Transverse colon (tissue), 4 donors: ENCODE results near the gene C12orf75. TPM values are rescaled to one million over a fixed set of nuclear protein-coding genes. Genes with fewer than 3 reads are reported as not detected.

Experiments used
- DNase-seq: peaks from one replicate; pipeline ENCODE4 v3.0.0-alpha.2; 2019
- H3K27ac ChIP-seq, 4 donors: fragments of 200-600 bp; sonication (generic); 2 replicates each; pipeline ENCODE4 v1.5.1; 2016 to 2018; ENCODE audit warnings: inconsistent platforms in 4 of 4
- H3K27me3 ChIP-seq: fragments of 200-600 bp; sonication (generic); 2 replicates; pipeline ENCODE4 v1.5.1; 2017; ENCODE audit warnings: inconsistent platforms
- H3K36me3 ChIP-seq, 4 donors: fragments of 200-600 bp; sonication (generic); 2 replicates each; pipeline ENCODE4 v1.5.1; 2017 to 2019; ENCODE audit warnings: inconsistent platforms in 4 of 4
- H3K4me1 ChIP-seq, 4 donors: fragments of 200-600 bp; sonication (generic); 2 replicates each; pipeline ENCODE4 v1.5.1; 2017 to 2020; ENCODE audit warnings: inconsistent platforms in 4 of 4
- H3K4me3 ChIP-seq, 4 donors: fragments of 200-600 bp; sonication (generic); 1 replicate in 1 of 4; 2 replicates in 3 of 4; pipeline versions ENCODE4 v1.5.1 to v1.6.1; 2017 to 2019; ENCODE audit warnings: inconsistent platforms in 4 of 4
- H3K9me3 ChIP-seq, 2 donors: fragments of 200-600 bp; sonication (generic); 2 replicates each; pipeline ENCODE4 v1.5.1; 2017 to 2019; ENCODE audit warnings: inconsistent platforms in 2 of 2
- EP300 ChIP-seq: sonication (generic); formaldehyde crosslinking; IDR thresholded peaks from one replicate; pipeline ENCODE4 v1.6.1; 2017; ENCODE audit warnings: antibody characterized with exemption, low read depth
- POLR2A ChIP-seq: fragments of 450-650 bp; IDR thresholded peaks from one replicate; pipeline ENCODE4 v1.6.1; 2016; ENCODE audit warnings: antibody characterized with exemption, mild to moderate bottlenecking, moderate library complexity
- POLR2AphosphoS5 ChIP-seq, 3 donors: sonication (generic); formaldehyde crosslinking; IDR thresholded peaks; one replicate each; pipeline ENCODE4 v1.6.1; 2016; ENCODE audit warnings: antibody characterized with exemption in 3 of 3
- WGBS, 2 donors: methylation state at CpG; one replicate each; pipeline ENCODE4 v1.1.5; 2018; ENCODE audit warnings: low coverage in 1 of 2; 5-methylcytosine and 5-hydroxymethylcytosine counted together
- in situ Hi-C, 4 donors: fragments of 200-750 bp; cut with MboI; loops; one replicate each; pipeline versions ENCODE4 v1.15.0 to v1.15.1; 2017; ENCODE audit warnings: low sequenced_read_pairs in 3 of 4, low pct_ligation_motif_present in 1 of 4, low pct_unique_long_range_greater_than_20kb in 1 of 4
- intact Hi-C: fragments of 100-400 bp; cut with DNase I; formaldehyde crosslinking; loops from one replicate; pipeline ENCODE4 v1.15.1; 2023; ENCODE audit warnings: low total_unique reads
- total RNA-seq, 4 donors: library from RNA; depleted of rRNA; stranded (reverse); fragments of >200 nt; gene quantifications; one replicate each; pipeline ENCODE4 v1.1.0, GENCODE V29; 2016
- TF ChIP-seq, protein P1 (sequence below), 5 experiments: fragments of 200-600 bp in 3 of 5; fragments of 450-650 bp in 2 of 5; sonication (generic) in 3 of 5; IDR thresholded peaks; 1 replicate in 2 of 5; 2 replicates in 3 of 5; pipeline ENCODE4 v1.5.1; 2016 to 2017; ENCODE audit warnings: antibody characterized with exemption in 5 of 5, inconsistent platforms in 3 of 5, mild to moderate bottlenecking in 2 of 5, moderate library complexity in 1 of 5

The C12orf75 gene
- total RNA-seq, 4 donors from 2014 or later: 14.1 to 120 (median 70.6) TPM

DNA sequence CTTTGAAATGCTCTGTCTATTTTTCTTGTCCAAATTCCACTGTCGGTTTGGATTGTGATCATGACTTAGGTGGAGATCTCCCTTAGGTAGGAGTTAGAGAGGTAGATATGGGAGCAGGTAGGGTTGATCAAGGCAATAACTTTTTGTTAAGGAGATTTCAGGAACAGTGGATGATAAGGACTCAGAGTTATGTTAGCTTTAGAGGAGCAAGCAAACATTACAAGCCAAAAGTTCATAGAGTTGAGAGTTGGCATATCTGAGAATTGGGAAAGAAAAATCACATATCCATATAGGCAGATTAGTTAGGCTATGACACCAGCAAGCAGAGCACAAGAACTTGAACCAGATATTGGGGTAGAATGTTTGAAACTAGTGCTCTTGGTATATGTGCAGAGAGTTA lies 43.1 kb upstream of the C12orf75 start:
- in situ Hi-C loops: loop anchor here in 1 of 4 donors (10.0 kb wide), 1 partner anchor 97 kb away; no protein-coding TSS in a partner anchor
- TF ChIP-seq POLR2A (no peak), POLR2AphosphoS5 (IDR thresholded peaks at IDR 0.05) (no peak), EP300 (no peak)
- TF ChIP-seq, protein P1, sequence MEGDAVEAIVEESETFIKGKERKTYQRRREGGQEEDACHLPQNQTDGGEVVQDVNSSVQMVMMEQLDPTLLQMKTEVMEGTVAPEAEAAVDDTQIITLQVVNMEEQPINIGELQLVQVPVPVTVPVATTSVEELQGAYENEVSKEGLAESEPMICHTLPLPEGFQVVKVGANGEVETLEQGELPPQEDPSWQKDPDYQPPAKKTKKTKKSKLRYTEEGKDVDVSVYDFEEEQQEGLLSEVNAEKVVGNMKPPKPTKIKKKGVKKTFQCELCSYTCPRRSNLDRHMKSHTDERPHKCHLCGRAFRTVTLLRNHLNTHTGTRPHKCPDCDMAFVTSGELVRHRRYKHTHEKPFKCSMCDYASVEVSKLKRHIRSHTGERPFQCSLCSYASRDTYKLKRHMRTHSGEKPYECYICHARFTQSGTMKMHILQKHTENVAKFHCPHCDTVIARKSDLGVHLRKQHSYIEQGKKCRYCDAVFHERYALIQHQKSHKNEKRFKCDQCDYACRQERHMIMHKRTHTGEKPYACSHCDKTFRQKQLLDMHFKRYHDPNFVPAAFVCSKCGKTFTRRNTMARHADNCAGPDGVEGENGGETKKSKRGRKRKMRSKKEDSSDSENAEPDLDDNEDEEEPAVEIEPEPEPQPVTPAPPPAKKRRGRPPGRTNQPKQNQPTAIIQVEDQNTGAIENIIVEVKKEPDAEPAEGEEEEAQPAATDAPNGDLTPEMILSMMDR (IDR thresholded peaks at IDR 0.05): no peak
- peaks cover 4% of the 10 kb centered on the region for H3K27me3 ChIP-seq
- H3K27ac ChIP-seq: no peak overlapping the region
- no peaks in the 10 kb centered on the region for H3K9me3 ChIP-seq
- WGBS, 2 donors: 81 to 100% methylated on average over 1 of the region's 1 CpG
- DNase-seq: no peak
- H3K36me3 ChIP-seq: no peaks in the 10 kb centered on the region
- intact Hi-C loops: no loop called here
- no peak overlapping the region for H3K4me3 ChIP-seq
- no peaks in the 10 kb centered on the region for H3K4me1 ChIP-seq

DNA sequence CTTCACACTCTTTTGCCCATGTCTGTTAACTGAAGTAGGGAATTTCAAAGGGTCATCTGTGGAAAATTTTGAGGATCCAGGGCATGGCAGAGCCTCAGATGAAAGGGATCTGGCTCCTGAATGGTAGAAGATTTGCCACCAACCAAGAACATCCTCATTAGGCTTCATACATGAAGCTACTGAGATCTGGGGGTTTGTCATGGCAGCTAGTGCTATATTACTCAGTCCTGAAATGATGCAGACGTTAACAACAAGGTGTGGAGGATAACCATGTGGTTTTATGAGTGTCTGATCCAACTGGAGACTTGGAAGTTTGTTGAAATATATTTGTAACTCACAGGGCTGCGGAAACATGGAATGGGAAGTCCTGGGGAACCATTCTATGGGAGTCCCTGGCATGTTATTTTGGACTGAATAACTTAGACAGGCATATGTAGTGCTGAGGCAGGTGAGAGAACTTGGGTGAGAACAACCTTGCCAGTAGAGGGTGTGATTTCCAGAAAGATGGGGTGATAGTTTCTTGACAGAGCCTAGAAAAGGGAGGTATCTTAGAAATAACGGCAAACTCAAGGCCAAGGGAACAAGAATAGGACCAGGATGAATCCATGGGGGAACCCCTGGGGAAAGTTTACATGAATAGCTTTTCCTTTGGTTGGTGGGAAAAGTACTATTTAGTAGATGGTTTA lies 42.0 kb upstream of the C12orf75 start:
- DNase-seq: no peak
- Histone ChIP-seq H3K4me3 (no peak overlapping the region), H3K27ac (no peak overlapping the region), H3K27me3 (peaks cover 4% of the 10 kb centered on the region), H3K9me3 (no peaks in the 10 kb centered on the region), H3K36me3 (no peaks in the 10 kb centered on the region), H3K4me1 (no peaks in the 10 kb centered on the region)
- intact Hi-C loops: no loop called here
- in situ Hi-C loops: loop anchor here in 1 of 4 donors (10.0 kb wide), 1 partner anchor 96 kb away; no protein-coding TSS in a partner anchor
- TF ChIP-seq EP300 (no peak), POLR2A (no peak), POLR2AphosphoS5 (IDR thresholded peaks at IDR 0.05) (no peak)
- TF ChIP-seq, protein P1 (IDR thresholded peaks at IDR 0.05): no peak
- 64 to 83% methylated on average over 1 to 3 of the region's 3 CpGs for WGBS, 2 donors

DNA sequence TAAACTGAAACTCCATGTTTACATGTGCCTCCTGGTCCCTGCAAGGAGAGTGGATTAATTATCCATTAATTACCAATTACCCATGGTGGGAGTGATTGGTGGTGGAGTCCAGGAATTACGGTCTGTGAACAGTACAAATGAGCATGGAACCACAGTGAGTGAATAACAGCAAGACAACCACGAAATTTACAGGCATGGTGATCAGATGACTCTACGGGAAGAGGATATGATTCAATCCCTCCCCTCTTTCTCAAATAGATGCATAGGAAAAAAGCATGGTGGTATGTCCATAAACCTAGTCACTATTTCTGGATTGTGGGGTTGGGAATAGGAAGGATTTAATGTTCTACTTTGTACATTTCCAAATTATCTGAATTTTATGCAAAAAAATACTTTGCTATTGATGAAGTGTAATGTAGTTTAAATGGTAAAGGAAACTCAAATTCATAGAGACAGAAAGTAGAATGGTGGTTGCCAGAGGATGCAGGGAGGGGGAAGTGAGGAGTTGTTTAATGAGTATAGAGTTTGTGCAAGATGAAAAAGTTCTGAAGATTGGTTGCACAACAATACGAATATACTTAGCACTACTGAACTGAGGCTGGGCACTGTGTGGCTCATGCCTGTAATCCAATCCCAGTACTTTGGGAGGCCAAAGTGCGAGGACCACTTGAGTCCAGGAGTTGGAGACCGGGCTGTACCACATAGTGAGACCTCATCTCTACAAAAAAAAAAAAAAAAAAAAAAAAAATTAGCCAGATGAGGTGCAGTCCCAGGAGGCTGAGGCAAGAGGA lies 41.2 kb upstream of the C12orf75 start:
- Histone ChIP-seq H3K27me3 (peaks cover 4% of the 10 kb centered on the region), H3K36me3 (no peaks in the 10 kb centered on the region), H3K27ac (no peak overlapping the region), H3K4me3 (no peak overlapping the region), H3K4me1 (no peaks in the 10 kb centered on the region), H3K9me3 (no peaks in the 10 kb centered on the region)
- WGBS, 2 donors: 83 to 88% methylated on average over 4 to 6 of the region's 6 CpGs
- TF ChIP-seq POLR2AphosphoS5 (IDR thresholded peaks at IDR 0.05) (no peak), EP300 (no peak)
- TF ChIP-seq, protein P1 (IDR thresholded peaks at IDR 0.05): no peak
- in situ Hi-C loops: loop anchor here in 1 of 4 donors (10.0 kb wide), 1 partner anchor 95 kb away; no protein-coding TSS in a partner anchor
- DNase-seq: no peak
- intact Hi-C loops: no loop called here

DNA sequence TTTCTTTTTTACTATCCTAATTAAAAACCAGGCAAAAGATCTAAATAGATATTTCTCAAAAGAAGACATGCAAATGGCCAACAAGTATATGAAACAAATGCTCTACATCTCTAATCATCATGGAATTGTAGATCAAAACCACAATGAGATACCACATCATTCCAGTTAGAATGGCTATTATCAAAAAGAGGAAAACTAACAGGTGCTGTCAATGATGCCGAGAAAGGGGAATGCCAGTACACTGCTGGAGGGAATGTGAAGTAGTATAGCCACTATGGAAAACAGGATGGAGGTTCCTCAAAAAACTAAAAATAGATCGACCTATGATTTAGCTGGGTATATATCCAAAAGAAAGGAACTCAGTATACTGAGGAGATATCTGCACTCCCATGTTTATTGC lies 39.0 kb upstream of the C12orf75 start:
- Histone ChIP-seq H3K27me3 (peaks cover 4% of the 10 kb centered on the region), H3K27ac (no peak overlapping the region), H3K4me3 (no peak overlapping the region), H3K9me3 (no peaks in the 10 kb centered on the region), H3K36me3 (no peaks in the 10 kb centered on the region), H3K4me1 (no peaks in the 10 kb centered on the region)
- intact Hi-C loops: no loop called here
- DNase-seq: no peak
- TF ChIP-seq POLR2AphosphoS5 (IDR thresholded peaks at IDR 0.05) (no peak), EP300 (no peak), POLR2A (no peak)
- TF ChIP-seq, protein P1 (IDR thresholded peaks at IDR 0.05): no peak
- WGBS, 2 donors: 84 to 90% methylated on average over 2 of the region's 2 CpGs
- in situ Hi-C loops: no loop called here
